Sciatic nerve (tissue), 2 donors: ENCODE data around the gene KMT5B. TPM values are rescaled to one million over a fixed set of nuclear protein-coding genes. Genes with fewer than 3 reads are reported as not detected.

Source experiments
- ATAC-seq: fragments of 200-7000 bp; cut with Tn5 transposase; one replicate; pipeline ENCODE4 v1.9.1; 2020; ENCODE audit warnings: mild to moderate bottlenecking, moderate library complexity
- DNase-seq: peaks from one replicate; pipeline ENCODE4 v3.0.0-alpha.2; 2020; ENCODE audit warnings: low spot score
- intact Hi-C: fragments of 100-400 bp; cut with DNase I; formaldehyde crosslinking; loops from one replicate; pipeline ENCODE4 v1.14.2; 2022
- total RNA-seq: library from RNA; stranded (reverse); fragmentation: NEBNext Ultra II Directional; extraction: Animal tissue kit (Norgen Biotek cat#: 25700); gene quantifications from one replicate; pipeline ENCODE4 v1.2.1, GENCODE V29; 2021
- donor health status: DM: no; HTN: no; CAD: no.
- donor health status: DM: no; HTN: no; CAD: no.

KMT5B gene
- total RNA-seq, 1 donor from 2014 or later, result 59.0 TPM

DNA sequence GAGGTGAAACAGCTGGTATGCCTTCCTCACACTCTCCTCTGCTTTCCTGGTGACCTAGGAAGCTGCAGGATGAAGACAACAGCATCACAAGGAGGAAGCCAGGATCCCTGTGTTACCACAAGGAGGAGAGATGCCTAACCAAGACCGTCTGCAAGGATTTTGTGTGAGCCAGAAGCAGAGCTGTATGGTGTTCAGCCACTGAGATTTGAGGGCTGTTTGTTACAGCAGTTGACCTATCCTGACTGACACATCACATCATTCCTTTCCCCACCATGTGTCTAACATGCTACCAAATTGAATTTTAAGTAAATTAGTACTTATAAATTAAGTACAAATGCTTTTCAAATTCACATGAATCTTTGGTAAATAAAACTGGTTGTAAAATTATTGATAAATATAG lies 83.0 kb downstream of the KMT5B start:
- DNase-seq (no peak), ATAC-seq (no peak)
- intact Hi-C loops, result no loop called here

DNA sequence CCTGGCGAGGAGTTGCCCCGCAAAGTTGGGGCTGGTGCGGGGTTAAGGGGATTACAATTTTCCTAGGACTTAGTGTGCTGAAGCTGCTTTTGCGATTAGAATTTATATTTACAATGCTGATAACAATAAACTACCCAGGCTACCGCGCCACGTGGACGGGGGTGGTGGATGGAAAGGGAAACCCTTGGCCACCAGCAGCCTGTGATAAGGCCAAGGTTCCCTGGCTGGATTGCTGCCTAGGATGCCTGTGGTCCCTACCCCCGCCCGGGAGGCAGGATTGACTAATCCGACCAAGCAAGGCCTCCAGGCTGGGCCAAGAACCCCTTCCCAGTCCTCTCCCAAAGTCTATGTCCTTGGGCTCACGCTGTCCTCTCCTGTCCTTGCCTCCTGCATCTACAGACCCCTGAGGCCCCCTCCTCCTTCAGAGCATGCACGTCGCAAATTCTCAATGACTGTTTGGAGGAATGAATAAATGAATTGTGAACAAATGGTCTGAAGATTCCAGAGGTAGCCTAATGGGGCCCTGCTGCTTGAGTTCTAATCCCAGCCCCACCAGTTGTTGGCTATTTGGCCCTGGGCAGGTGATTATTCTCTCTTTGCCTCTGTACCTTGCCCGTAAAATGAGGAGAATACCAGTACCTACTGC lies 84.3 kb downstream of the KMT5B start:
- DNase-seq (peak; percentile 75), ATAC-seq (peak; percentile 61)
- intact Hi-C loops, result loop anchor here (10.0 kb wide), 1 partner anchor 94 kb away; the partner anchor contains the start of genes NDUFS8 and TCIRG1

DNA sequence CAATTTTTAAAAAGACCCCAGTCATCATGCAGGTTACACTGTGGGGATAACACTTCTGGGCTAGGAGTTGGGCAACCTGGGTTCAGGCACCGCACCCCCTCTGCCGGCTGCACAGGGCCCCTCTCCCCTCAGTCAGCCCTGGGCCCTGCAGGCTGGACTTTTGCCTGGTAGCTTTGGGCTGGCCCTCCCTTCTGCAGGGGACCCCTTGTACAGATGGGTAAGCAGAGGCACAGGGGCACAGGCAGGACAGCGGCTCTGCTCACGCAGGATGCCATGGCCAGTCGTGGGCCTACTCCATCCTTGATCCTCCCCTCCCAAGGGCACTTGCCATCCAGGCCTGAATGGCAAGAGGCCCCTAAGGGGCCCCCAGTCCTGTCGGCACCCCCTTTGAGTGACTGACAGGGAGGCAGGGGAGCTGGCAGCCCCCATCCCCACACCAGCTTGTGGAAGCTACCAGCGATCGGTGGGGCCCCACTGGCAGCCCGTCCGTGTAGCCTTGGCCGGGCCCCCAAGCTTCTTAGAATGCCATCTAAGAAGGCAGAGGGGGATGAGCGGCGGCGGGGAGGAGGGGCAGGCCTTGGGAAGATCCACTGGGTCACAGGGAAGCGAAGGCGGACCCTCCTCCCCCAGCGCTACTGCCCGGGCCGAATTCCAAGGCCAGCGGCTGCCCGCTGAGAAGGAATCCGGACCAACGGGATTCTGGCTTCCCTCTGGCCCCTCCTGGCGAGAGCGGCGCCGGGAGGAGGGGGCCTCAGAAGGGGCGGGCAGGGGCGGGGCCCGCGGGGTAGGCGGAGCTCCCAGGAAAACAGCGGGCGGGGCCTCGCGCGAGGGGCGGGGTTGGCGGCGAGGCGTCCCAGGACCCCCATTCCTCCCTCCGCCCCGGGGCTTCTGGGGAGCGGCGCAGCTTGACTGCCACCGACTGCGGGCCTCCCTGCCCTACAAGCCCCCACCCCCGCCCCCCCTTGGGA lies 85.1 kb downstream of the KMT5B start:
- DNase-seq (peak; percentile 78), ATAC-seq (peak; percentile 85)
- intact Hi-C loops, result loop anchor here (10.0 kb wide), 1 partner anchor 93 kb away; the partner anchor contains the start of genes NDUFS8 and TCIRG1

DNA sequence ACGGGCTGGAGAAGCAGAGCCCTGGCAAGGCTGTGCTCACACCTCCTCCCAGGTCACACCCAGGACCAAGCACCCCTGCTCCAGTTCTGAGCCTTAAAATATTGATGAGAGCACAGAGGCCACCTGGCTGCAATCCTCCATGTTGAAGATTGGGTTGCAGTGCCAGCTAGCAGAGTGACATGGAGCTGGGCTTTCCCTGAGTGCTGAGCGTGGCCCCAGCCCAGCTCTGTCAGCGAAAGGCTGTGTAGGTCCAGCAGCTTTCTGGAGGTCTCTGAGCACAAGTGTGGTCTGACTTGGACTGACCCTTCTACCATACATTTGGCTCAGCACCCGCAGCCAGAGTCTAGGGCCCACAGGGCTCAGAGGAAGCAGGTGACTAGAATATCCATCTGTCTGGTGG lies 87.9 kb downstream of the KMT5B start:
- no peak for DNase-seq
- no peak for ATAC-seq
- intact Hi-C loops, result loop anchor here (10.0 kb wide), 1 partner anchor 90 kb away; the partner anchor contains the start of genes NDUFS8 and TCIRG1

DNA sequence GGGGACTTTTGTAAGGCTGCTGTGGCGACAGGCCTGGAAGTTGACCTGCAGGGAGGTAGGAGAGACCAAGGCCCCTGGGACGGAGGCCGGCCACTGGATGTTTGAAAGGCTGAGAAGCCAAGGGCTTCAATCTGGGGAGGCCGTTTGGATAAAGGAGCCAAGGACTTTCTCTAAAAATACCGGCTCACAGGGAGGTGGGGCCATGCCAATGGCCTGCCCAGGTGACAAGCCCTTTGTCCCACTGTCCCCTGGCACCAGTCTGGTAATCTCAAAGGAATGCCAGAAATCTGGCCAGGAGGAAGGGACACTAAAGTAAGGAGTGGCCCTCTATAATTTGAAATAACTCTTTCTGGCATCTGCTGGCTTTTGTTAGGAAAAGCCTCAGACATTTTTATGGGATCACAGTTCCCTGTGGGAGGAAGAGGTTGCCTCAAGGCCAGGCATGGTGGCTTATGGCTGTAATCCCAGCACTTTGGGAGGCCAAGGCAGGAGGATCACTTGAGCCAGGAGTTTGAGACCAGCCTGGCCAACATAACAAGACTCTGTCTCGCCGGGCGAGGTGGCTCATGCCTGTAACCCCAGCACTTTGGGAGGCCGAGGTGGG lies 90.1 kb downstream of the KMT5B start:
- intact Hi-C loops, result loop anchor here (10.0 kb wide), 1 partner anchor 88 kb away; the partner anchor contains the start of genes NDUFS8 and TCIRG1
- ATAC-seq (no peak), DNase-seq (no peak)

DNA sequence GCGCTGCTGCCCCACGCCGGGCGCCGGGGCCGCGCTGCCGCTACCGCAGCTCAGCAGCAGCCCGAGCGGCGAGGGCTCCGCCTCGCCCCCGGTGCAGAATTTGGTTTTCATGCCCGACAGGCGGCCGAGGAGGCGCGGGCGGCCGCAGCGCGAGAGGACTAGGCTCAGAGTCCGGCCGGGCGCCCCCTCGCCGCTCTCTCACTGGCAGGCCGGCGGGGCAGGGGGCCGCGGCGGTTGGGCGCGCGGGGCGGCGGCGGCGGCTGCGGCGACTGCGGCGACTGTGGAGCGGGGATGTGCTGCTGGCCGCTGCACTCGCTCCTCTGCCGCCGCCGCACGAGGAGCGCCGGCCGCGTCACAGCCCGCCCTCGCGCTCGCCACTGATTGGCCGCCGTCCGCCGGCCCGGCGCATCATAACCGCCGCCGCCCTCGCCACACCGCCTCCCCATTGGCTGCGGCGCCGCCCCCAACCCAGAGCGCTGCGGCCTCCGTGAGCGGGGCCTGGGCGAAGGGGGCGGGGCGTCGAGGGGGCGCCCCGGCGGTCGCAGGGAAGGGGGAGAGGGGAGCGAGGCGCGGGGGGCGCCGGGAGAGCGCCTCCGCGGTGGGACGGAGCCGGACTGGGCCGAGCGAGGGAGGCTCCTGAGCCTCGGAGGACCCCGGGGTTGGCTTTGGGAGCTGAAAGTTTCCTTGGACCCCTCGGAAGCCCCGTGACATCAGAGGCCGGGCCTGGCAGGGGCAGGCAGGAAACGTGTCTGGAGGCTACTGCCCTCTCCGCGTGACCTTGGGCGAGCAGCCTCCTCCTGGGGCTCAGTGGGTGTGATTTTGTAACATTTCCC lies 91.8 kb downstream of the KMT5B start, which contains the start of gene CHKA:
TSS of gene CHKA (minus strand) at position 322 of the 833 bp plus-strand sequence. CDS start at position 111, 211 bp downstream.
- intact Hi-C loops, result loop anchor here (10.0 kb wide), 1 partner anchor 86 kb away; the partner anchor contains the start of genes NDUFS8 and TCIRG1
- DNase-seq, result peak; percentile 96

DNA sequence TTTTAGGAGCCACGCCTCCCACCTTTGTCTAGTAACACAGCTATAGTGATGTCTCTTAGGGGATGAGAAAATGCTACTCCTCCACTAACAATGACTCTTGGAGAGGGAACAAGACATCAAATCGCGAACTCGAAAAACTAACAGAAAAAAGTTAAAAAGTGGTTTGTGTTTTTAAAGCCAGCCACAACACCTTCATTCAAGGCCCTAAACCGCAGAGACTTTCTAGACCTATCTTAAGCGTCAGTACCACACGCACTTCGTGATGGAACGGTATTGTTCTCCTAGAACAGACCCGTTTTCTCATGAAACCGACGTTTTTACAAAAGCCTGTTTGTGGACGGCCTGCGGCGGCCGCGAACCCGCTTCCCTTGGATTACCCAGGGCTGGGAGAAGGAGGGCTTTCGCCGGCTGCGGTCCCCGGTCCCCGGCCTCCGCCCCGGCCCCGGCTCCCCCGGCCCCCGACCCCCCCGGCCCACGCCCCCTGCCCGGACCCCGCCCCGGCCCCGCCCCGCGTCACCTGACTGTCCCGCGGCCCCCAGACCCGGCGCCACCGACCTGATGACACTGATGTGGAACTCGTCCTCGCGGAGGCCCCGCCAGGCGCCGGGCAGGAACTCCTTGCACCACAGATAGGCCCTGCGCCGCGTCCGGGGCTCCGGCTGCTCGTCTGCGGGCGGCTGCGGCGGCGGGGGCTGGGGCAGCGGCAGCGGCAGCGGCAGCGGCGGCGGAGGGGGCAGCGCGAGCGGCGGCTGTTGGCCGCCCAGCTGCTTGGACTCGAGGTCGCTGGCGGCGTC lies 92.6 kb downstream of the KMT5B start:
- intact Hi-C loops, result loop anchor here (10.0 kb wide), 1 partner anchor 86 kb away; the partner anchor contains the start of genes NDUFS8 and TCIRG1
- DNase-seq, result peak; percentile 74
- no peak for ATAC-seq

More for the DNA sequence above, 91.8 kb downstream of the KMT5B start, which contains the start of gene CHKA:
- peak; percentile 94 for ATAC-seq

DNA sequence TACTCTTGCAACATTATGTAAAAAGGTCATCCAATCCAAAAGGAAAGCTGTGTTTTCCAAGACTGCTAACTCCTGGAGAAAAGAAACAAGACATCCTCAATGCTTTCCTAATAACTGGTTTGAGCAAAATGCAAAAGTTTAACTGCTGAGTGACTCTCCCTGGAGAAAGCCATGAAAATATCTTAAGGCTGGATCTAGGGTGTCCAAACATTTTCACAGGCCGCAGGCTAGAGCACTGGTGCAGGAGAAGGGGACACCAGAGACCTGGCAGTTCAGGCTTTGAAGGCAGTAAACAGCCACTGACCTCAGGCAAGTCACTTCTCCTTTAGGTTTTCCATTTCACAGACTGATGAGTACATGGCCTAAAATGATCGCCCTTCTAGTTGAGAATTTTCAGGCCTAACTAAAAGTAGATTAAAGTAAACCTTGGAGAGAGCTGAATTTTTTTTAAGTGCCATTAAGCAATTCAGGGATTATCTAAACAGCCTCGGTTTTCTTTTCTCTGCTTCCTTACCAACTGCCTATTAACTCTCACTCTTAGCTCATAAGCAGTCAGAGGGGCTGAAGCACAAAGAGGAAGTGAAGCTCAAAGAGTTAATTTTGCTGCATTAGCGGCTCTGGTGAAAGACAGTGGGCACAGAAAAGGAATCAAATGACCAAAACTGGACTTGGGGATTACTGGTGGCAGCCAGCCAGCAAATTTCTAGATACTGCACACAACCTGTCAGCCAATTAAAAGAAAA lies 94.2 kb downstream of the KMT5B start:
- ATAC-seq (no peak), DNase-seq (no peak)
- intact Hi-C loops, result no loop called here

DNA sequence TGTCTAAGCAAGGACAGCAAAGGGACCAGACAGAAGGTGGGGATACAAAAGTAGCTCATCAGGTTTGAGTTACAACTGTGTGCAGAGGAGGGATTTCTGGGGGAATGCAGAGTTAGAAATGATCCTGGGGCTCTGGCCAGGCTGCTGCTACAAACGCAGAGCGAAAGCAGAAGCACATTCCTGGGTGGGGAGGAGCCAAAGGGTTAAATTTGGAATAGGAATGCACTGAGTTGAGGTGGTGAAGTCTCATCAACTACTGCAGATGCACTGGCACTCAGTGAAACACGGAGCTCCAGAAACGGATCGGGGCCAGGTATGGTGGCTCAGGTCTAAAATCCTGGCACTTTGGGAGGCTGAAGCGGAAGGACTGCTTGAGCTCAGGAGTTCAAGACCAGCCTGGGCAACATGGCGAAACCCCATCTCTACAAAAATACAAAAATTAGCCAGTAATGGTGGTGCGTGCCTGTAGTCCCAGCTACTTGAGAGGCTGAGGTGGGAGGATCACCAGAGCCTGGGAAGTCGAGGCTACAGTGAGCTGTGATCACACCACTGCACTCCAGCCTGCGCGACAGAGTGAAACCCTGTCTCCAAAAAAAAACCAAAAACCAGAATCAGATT lies 95.1 kb downstream of the KMT5B start:
- no peak for ATAC-seq
- DNase-seq, result no peak
- intact Hi-C loops, result no loop called here

DNA sequence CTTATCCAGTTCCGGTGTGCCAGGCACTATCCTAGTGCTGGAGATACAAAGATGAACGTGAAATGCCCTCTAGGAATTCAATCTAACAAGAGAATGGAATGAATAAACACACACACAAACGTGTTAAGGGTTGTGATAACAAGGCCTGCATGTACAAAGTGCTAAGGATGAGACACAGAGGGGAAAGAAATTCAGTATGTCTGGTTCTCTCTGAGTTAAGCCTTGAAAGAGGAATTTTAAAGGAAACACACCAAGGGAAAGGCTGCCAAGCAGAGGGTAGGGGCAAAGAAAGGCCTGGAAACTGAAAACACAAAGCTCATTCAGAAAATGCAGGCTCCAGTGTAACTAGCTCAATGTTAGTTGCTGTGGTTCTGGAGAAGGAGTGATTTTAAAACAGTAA lies 96.1 kb downstream of the KMT5B start:
- DNase-seq, result no peak
- intact Hi-C loops, result no loop called here
- ATAC-seq, result no peak

DNA sequence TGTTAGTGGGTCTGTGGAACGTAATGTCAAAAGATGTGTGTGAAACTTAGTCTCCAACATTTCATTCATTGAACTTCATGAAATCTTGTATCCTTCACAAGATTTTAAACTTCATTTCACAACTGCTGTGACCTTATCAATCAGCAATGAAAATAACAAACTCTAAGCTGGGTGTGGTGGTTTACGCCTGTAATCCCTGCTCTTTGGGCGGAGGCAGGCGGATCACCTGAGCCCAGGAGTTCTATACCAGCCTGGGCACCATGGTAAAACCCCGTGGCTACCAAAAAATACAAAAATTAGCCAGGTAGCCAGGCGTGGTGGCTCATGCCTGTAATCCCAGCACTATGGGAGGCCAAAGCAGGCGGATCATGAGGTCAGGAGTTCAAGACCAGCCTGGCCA lies 97.0 kb downstream of the KMT5B start:
- ATAC-seq (no peak), DNase-seq (no peak)
- intact Hi-C loops, result no loop called here

DNA sequence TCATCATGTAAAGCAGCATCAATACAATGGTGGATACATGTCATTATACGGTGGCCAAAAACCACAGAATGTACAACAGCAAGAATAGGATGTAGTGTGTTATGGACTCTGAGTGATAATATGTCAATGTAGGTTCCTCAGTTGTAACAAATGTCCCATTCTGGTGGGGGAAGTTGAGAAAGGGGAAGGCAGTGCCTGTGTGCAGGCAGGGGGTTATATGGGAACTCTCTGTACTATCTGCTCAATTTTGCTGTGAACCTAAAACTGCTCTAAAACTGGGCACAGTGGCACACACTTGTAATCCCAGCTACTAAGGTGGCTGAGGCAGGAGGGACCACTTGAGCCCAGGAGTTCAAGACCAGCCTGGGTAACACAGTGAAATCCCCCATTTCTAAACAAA lies 97.8 kb downstream of the KMT5B start:
- no peak for DNase-seq
- intact Hi-C loops, result no loop called here
- ATAC-seq, result peak; percentile 37

DNA sequence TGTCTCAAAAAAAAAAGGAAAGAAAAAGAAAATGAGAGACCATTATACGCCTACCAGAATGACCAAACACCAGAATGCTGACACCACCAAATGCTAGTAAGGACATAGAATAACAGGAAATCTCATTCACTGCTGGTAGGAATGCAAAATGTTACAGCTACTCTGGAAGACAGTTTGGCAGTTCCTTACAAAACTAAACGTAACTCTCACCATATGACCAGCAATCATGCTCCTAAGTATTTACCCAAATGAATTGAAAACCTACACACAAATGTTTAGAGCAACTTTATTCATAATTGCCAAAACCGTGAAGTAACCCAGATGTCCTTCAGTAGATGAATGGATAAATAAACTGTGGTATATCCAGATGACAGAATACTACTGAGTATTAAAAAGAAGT lies 99.1 kb downstream of the KMT5B start:
- intact Hi-C loops, result no loop called here
- DNase-seq (no peak), ATAC-seq (peak; percentile 73)

DNA sequence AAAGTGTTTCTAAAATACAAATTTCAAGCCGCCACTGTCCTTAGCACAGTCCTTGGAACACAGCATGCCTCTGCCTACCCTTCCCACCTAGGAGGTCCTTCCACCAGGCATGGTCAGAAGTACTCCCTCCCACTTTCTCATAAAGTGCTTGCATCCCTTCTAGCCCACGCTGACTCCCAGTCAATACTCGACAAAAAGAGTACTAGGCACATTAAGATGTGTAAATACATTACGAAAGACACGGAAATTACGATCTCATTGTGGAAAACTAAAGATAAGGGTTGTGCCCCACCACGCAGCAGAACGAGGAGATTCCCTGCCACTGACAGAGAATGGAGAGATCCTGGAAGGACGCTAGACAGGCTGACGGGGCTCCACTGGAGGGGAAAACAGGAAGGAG lies 105.4 kb downstream of the KMT5B start:
- ATAC-seq (no peak), DNase-seq (no peak)
- intact Hi-C loops, result no loop called here

DNA sequence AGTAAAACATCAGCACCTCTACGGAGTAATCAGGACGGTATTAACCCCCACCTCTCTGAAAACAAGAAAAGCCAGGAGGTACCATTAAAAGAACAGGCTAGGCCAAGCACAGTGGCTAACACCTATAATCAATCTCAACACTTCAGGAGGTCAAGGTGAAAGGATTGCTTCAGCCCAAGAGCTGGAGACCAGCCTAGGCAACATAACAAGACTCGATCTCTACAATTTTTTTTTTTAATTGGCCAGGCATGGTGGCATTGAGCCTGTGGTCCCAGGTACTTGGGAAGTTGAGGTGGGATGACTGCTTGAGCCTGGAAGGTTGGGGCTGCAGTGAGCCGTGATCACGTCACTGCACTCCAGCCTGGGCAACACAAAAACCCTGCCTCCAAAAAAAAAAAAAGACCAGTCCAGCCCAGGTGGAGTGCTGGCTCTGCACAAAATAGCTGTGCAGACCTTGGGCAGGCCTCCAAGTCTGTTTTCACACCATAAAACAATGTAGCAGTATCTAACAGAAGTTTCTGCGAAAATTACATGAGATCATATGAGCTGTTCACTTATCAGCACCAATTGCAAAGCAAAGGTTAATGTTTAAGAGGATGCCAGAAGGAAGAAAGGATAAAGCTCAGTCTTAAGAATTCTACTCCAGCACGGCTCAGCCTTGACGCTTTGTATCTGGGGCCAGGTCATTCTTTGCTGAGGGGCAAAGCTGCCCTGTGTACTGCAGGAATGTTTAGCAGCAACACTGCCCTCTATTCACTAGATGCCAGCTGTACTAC lies 106.7 kb downstream of the KMT5B start:
- intact Hi-C loops, result no loop called here
- ATAC-seq (peak; percentile 39), DNase-seq (no peak)
